OCI-LY1 (cell line): ENCODE data around the gene TBXT.

Source experiments
- CTCF ChIP-seq: fragments of 200-600 bp; sonication (generic), shearing (Covaris generic); IDR thresholded peaks from 2 replicates; pipeline ENCODE4 v1.5.1; 2017; ENCODE audit warnings: mild to moderate bottlenecking, antibody characterized with exemption, low read length, moderate library complexity, mixed read lengths
- EZH2 ChIP-seq: fragments of 200-600 bp; sonication (generic), shearing (Covaris generic); IDR thresholded peaks from 2 replicates; pipeline ENCODE4 v1.8.0; 2017; ENCODE audit warnings: borderline replicate concordance, mixed run types, mild to moderate bottlenecking, antibody characterized with exemption, low read length, moderate library complexity, mixed read lengths

DNA sequence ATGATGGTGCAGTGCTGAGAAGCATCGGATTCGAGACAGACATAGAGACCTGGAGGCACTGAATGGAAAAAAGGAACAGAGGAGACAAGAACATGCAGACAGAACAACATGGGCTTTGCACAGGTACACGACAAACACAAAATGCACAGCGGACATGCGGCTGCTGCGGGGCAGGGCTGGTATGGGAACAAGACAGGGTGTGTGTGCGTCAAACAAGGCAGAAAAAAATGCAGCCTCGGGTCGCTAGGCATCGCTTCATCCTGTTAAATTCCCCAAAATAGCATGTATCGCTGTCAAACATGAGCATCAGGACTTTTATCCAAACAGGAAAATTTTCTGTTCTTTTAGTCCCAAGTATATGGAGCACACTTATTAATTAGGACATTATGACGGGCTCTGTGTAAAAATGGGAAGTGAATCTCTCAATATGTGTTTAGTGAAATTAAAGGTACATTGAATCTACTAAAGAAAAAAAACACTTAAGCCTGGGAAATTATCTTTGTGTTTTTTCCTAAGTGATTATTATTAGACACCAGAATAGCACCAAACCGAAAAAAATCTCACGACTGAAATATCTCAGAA lies 36.1 kb upstream of the TBXT start:
- TF ChIP-seq CTCF (no peak), EZH2 (no peak)
